GM21717 (cell line): ENCODE results near the gene KCNN3.

Source experiments
- ATAC-seq: cut with Tn5 transposase; IDR thresholded peaks from one replicate; pipeline ENCODE4 v1.9.1; 2021; ENCODE audit warnings: mild to moderate bottlenecking, moderate library complexity; ENCODE audit not compliant: unreplicated experiment

Gene KCNN3

DNA sequence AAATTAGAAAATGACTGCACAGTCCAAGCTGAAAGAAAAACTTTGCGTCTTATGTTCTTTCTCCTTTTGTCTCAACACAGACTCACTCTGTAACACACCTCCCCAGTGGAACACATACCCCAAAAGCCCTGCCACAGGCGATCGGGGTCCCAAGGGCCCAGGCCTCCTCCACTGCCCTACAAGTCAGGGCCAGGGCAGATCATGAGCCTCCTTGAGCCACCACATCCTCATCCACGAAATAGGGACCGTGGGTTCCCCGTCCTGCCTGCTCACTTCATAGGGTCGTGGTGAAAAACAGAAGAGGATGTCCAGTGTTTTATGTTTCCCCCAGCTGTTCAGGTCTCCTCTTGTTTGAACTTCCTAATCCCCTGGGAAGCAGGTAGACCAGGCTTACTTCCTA, 116.7 kb downstream of the KCNN3 start:
- no peak for ATAC-seq

DNA sequence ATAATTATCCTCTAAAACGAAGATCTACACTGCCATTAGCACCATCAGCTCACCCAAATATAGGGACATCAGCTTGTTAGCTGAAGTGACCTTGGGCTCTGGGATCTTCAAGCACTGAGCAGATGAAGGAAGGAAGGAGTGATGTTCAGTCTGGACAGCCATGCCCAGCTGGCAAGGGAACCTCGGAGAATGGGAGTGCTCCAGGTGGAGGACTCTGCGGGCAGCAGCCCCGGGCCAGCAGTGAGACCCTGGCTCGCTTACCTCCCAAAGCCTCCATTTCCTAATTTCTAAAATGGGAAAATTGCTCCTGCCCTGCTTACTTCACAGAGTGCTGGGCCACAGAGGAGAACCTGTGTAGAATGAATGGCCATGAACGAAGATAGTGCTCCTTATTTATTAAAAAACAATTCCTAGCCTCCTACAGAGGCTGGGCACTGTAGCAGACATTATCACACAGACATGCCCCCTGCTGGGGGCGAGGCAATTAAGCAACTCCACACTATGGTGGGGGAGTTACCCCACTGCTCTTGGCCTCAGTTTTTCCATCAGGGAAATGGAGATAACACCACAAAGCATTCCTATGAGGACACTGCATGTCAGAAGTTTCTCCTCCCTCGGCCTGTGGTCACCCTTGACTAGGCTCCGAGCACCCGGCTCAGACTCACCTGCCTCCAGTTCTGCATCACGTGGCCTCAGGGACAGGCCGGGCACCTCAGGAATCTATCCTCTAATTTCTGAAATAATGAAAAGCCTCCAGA, 117.6 kb downstream of the KCNN3 start:
- no peak for ATAC-seq

DNA sequence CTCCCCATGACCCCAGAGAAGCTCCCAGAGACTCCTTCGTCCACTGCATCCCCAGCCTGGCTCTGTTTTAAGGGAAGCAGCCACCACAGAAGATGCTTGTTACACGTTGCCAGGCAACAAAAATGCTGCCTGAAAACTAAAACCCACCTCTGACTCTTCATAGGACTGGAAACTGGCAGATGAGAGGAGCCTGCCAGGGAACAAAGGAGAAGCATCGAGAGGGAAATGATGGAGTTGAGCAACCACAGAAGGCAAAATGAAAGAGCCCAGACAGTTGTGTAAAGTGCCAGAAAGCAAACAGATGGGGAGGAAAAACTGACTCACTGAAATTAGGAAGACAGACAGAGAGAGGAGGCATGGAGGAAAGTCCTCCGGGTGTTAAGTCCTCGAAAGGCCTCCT, 118.4 kb downstream of the KCNN3 start:
- no peak for ATAC-seq

DNA sequence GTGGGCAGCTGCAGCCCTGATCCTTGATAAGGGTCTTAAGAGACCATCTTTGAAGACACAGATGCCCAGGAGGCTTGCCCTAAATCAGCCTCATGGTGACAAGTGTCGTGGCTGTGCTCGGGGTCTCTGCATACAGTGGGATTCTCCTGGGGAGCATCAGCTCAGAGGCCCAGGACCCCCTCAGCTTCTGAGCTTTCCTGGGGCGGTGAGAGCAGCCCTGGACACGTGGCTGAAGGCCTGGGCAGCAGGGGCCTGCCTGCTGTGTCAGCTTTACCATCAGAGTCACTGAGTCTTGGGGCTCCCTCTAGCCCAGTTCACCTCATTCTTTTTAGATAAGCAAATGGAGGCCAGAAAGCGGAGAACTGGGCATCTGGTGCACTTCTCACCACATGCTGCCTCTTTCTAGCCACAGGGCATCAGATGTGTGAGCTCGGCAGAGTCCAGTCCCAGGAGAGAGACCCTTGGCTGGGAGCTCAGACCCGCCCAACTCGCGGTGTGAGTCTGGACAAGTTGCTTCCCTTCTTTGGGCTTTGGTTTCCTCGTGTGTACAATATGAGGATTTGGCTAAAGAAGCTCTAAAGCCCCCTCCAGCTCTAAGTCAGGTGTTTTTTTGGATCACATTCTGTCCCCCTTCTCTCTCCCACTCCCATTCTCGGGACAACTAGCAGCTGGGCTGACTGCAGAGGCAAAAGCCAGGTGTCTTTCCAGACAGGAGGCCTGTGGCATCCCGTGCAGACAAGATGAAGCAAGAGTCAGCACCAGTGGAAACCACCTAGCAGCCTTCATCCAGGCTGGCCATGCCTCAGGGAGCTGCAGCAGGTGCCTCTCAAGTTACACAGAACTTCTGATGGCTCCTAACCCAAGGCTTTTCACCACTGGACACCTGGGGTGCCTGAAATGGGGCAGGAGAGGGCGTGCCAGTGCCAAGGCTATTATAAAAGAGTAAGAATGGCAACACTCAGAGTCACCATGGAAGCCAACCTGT, 119.1 kb downstream of the KCNN3 start:
- ATAC-seq, result no peak

DNA sequence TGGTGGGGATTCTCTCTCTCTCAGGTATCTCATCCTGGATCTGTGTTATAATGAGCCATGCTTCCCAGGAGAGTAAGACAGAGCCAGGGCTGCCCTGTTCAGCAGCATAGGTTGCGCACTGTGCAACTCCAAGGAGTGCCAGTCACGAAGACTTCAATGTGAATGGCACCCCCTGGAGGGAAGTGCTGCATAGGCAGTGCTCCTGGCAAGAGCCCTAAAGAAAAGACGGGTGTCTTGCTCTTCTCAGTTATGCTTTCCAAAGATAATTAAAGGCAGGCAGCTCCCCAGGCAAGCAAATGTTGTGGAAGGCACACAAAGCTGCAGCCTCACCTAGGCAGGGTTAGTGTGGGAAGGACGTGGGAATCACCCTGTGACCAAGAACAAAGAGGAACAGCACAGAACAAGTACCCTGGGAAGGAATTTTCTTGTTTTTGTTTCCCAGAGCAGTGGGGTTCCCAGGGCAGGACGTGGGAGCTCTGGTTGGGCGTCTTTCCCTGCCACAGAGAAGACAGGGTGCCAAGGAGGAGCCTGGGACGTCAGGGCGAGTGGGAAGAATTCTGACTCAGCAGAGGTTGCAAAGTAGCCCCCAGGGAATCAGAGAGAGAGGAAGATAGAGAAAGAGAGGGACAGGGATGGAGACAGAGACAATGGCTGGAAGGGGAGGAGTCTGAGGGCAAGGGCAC, 120.9 kb downstream of the KCNN3 start:
- no peak for ATAC-seq

DNA sequence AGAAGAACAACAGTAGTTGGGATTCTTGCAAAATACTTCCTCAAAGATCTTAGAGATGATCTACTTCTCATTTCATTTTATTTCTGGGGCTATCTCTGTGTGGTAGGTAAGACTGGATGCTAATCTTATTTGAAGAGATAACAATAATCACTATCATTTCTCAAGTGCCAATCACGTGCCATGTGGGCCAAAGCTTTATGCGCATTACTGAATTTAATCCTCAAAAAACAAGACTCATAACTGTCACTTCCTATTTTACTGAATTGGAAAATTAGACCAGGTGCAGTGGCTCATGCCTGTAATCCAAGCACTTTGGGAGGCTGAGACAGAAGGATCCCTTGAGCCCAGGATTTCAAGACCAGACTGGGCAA, 121.7 kb downstream of the KCNN3 start:
- ATAC-seq, result no peak

GRCh38 chr1:154747740-154748404, 122.2 kb downstream of the KCNN3 start:
- ATAC-seq, result peak; percentile 81

GRCh38 chr1:154747380-154747739, 122.7 kb downstream of the KCNN3 start:
- ATAC-seq, result no peak

DNA sequence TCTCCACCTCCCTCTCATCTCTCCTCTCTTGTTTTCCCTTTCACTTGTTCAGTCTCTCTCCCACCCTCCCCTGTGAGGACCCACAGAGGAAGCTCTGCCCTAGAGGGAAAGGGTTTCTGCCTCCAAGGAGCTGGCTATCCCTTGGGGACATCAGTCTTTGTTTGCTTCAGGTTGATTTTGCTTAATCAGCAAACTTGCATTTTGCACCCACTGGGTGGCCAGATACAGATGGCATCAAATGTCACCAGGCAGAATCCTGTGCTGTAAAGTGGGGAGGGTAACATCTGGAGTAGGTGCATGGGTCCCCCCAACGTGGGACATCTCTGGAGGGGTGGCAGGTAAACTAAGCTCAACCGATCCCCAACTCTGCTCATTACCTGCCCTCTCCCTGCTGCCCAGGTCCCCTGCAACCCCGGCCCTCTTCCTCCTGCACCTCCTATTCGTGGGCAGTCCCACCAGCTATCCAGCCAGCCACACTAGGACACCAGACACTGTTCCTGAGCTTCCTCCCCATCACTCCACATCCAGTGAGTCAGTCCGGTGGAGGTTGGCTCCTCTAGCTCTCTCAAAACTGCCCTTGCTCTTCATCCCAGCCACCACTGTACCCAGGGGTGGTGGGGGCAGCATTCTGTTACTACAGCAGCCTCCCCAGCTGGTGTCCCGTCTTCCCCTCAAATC, 123.3 kb downstream of the KCNN3 start:
- no peak for ATAC-seq

- no peak for ATAC-seq
Measured at GRCh38 chr1:154745750-154746425, 124.2 kb downstream of the KCNN3 start.

GRCh38 chr1:154745286-154745731, 124.8 kb downstream of the KCNN3 start:
- ATAC-seq, result no peak

- no peak for ATAC-seq
Measured at GRCh38 chr1:154744352-154745035, 125.6 kb downstream of the KCNN3 start.

DNA sequence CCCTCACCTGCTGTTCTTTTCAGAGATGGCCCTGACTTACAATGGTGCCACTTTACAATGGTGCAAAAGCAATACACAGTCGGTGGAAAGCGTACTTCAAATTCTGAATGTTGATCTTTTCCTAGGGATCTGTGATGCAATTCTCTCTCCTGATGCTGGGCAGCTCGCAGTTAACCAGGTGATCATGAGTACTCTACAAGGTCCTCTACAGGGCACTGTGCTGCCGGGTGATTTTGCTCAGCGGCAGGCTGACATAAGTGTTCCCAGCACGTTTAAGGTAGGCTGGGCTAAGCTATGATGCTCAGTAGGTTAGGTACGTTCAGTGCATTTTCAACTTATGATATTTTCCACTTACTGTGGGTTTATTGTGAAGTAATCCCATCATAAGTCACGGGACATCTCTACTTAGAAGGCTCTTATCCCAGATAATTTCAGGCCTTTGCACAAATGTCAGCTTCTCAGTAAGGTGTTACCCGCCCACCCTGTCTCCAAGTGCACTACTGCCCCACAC, 126.5 kb downstream of the KCNN3 start:
- no peak for ATAC-seq

DNA sequence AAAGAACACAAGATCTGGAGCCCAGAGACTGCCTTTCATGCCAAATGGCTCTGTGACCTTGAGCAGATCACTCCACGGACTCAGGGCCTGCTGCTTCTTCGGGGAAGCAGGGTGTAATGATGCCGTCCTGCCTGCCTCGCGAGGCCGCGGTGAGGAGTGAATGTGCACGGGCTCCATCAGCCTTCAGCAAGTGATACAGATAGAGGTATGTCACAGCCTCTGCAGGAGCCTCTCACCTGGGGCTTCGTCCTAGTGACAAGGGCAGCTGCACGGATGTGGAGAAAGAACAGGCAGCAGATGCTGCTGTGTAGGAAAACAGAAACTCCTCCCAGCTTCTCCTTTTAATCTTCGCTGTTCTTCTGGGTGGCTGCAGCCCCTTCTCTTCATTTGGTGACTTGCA, 127.5 kb downstream of the KCNN3 start:
- no peak for ATAC-seq

DNA sequence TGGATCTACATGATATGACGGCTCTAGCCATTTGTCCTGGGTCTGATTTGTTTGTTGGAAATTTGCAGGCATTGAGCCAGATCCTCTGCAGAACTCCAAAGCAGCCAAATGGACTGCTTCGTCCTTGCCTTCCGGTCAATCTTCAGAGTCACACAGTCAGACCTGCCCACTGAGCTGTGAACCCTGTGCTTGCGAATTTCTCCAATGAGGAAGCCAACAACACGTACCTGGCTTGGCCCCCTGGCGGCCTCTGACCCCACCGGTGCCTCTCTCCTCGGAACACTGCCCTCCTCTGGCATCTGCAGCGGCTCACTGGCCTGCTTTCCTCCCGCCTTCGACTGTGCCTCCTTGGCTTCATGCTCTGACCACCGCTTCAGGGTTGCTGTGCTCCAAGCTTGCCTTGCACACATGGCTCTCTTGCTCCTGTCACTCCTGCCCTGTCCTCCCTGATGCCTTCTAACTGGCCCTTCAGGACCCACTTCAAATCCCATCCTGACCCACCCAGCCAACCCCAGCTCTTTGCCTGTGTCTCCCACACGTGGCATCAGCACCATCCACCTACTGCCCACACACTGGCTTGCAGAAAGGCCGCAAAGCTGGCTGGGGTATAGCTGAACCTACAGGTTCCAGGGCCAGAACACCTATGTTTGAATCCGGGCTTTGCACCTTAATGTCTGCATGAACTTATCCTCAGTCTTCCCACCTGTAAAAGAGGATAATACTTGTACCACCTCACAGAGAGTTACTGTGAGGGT, 128.2 kb downstream of the KCNN3 start:
- ATAC-seq, result no peak

GRCh38 chr1:154741327-154741726, 128.8 kb downstream of the KCNN3 start:
- ATAC-seq, result no peak

DNA sequence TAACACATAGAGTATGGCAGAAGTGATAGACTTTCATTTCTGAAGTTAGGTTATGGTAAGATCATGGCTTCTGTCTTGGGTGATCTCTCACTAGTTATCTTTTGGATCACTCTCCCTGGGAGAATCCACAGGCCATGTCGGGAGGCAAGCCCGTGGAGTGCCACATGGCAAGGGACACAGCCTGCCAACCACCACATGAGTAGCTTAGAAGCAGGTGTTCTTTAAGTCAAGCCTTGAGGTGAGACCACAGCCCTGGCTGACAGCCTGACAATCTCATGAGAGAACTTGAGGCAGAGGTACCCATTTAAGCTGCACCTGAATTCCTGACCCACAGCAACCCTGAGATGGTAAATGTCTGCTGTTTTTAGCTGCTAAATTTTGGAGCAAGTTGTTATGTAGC, 130.4 kb downstream of the KCNN3 start:
- no peak for ATAC-seq

DNA sequence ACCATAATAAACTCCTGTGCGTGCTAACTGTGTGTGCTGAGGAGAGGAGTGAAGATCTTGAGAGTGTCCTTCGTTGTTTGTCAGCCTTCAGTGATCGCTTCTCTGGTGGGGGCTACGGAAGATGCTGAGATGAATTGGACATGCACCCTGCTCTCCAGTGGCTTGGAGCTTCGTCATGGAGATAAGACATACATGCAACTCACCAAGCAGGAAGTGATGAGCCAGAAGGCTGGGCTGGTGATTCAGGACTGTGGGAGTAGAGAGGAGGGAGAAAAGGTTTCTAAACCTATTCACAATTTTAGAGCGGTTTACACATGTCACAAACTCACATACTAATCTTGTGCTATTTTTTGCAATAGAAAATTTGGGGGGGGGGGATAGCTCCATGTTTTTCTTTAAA, 133.2 kb downstream of the KCNN3 start:
- no peak for ATAC-seq
